Testis (tissue), 3 donors: ENCODE measurements around the gene PRKAR1B. TPM values are rescaled to one million over a fixed set of nuclear protein-coding genes. Genes with fewer than 3 reads are reported as not detected.

Experiments used
- DNase-seq: peaks from one replicate; pipeline ENCODE4 v3.0.0-alpha.2; 2019
- H3K27ac ChIP-seq, 2 donors: fragments of 200-600 bp; sonication (generic); one replicate each; pipeline ENCODE4 v1.5.1; 2019
- H3K27me3 ChIP-seq: fragments of 200-600 bp; sonication (generic); one replicate; pipeline ENCODE4 v1.5.1; 2019
- H3K36me3 ChIP-seq: fragments of 200-600 bp; sonication (generic); one replicate; pipeline ENCODE4 v1.5.1; 2017; ENCODE audit warnings: low read depth; ENCODE audit errors: missing control alignments
- H3K4me1 ChIP-seq: fragments of 200-600 bp; sonication (generic); one replicate; pipeline ENCODE4 v1.5.1; 2019
- H3K4me3 ChIP-seq, 2 donors: fragments of 200-600 bp; sonication (generic); one replicate each; pipeline ENCODE4 v1.5.1; 2017 to 2019
- H3K9me3 ChIP-seq: fragments of 200-600 bp; sonication (generic); one replicate; pipeline ENCODE4 v1.5.1; 2017
- CTCF ChIP-seq, 3 experiments: fragments of 450-650 bp in 2 of 3; fragments of 200-600 bp in 1 of 3; sonication (generic) in 1 of 3; IDR thresholded peaks; one replicate each; pipeline ENCODE4 v1.5.1; 2016 to 2019; ENCODE audit warnings: antibody characterized with exemption in 3 of 3, mild to moderate bottlenecking in 2 of 3, moderate library complexity in 1 of 3
- POLR2A ChIP-seq: fragments of 450-650 bp; IDR thresholded peaks from one replicate; pipeline ENCODE4 v1.6.1; 2017; ENCODE audit warnings: antibody characterized with exemption, mild to moderate bottlenecking, moderate library complexity
- WGBS, 2 donors: methylation state at CpG; one replicate each; pipeline ENCODE4 v1.1.5; 2018; 5-methylcytosine and 5-hydroxymethylcytosine counted together
- intact Hi-C: fragments of 100-400 bp; cut with DNase I; formaldehyde crosslinking; loops from one replicate; pipeline ENCODE4 v1.15.1; 2023; ENCODE audit warnings: low total_unique reads
- polyA plus RNA-seq: library from polyadenylated mRNA; stranded (reverse); fragments of 350-450 nt; fragmentation: Illumina TruSeq; extraction: RNeasy Lipid Tissue Mini Kit (QIAGEN cat#74804); gene quantifications from one replicate; pipeline ENCODE4 v1.2.3, GENCODE V29; 2014; ENCODE audit warnings: low read depth, low replicate concordance; ENCODE audit not compliant: insufficient read depth
- total RNA-seq, 2 donors: library from RNA; depleted of rRNA; stranded (reverse); fragments of >200 nt; gene quantifications; one replicate each; pipeline ENCODE4 v1.2.3, GENCODE V29; 2016

PRKAR1B gene
- total and polyA plus RNA-seq, 3 donors from 2014 or later: 27.8 to 35.7 (median 31.3) TPM

GRCh38 chr7:540997-541396, 186.1 kb downstream of the PRKAR1B start:
- H3K27ac ChIP-seq: no peak overlapping the region
- peaks cover 8% of the 10 kb centered on the region for H3K4me1 ChIP-seq
- no peak overlapping the region for H3K4me3 ChIP-seq
- no peaks in the 10 kb centered on the region for H3K36me3 ChIP-seq
- DNase-seq: no peak
- TF ChIP-seq CTCF (IDR thresholded peaks at IDR 0.05) (no peak), POLR2A (no peak)
- H3K9me3 ChIP-seq: no peaks in the 10 kb centered on the region
- no peaks in the 10 kb centered on the region for H3K27me3 ChIP-seq
- intact Hi-C loops: no loop called here
- 89 to 100% methylated on average over 2 to 9 of the region's 12 CpGs for WGBS, 2 donors

GRCh38 chr7:540579-540978, 186.5 kb downstream of the PRKAR1B start:
- Histone ChIP-seq H3K27me3 (no peaks in the 10 kb centered on the region), H3K36me3 (no peaks in the 10 kb centered on the region), H3K4me1 (peaks cover 8% of the 10 kb centered on the region), H3K27ac (no peak overlapping the region), H3K4me3 (no peak overlapping the region), H3K9me3 (no peaks in the 10 kb centered on the region)
- WGBS, 2 donors: 96 to 99% methylated on average over 10 to 14 of the region's 14 CpGs
- DNase-seq: no peak
- intact Hi-C loops: no loop called here
- TF ChIP-seq POLR2A: no peak
- TF ChIP-seq CTCF (IDR thresholded peaks at IDR 0.05): no peak

GRCh38 chr7:539731-540411, 187.2 kb downstream of the PRKAR1B start:
- 71 to 80% methylated on average over 11 to 16 of the region's 17 CpGs for WGBS, 2 donors
- Histone ChIP-seq H3K4me1 (peaks cover 8% of the 10 kb centered on the region), H3K9me3 (no peaks in the 10 kb centered on the region), H3K27ac (no peak overlapping the region), H3K27me3 (no peaks in the 10 kb centered on the region), H3K36me3 (no peaks in the 10 kb centered on the region), H3K4me3 (no peak overlapping the region)
- TF ChIP-seq POLR2A (no peak), CTCF (IDR thresholded peaks at IDR 0.05) (no peak)
- intact Hi-C loops: no loop called here
- no peak for DNase-seq

GRCh38 chr7:538764-539685, 188.1 kb downstream of the PRKAR1B start:
- Histone ChIP-seq H3K36me3 (no peaks in the 10 kb centered on the region), H3K4me1 (peaks cover 8% of the 10 kb centered on the region), H3K4me3 (no peak overlapping the region), H3K27ac (no peak overlapping the region), H3K27me3 (no peaks in the 10 kb centered on the region), H3K9me3 (no peaks in the 10 kb centered on the region)
- no peak for DNase-seq
- no peak for TF ChIP-seq POLR2A
- TF ChIP-seq CTCF (IDR thresholded peaks at IDR 0.05): no peak
- intact Hi-C loops: no loop called here
- WGBS, 2 donors: 81 to 82% methylated on average over 8 to 37 of the region's 37 CpGs
